SKM-1 (cell line): ENCODE measurements around the gene ARPC1B.
"Not testable (repeated sequence)": the region's sequence is repeated elsewhere in the genome, so short reads cannot be mapped to it uniquely, and the experiment has no call there.

Experiments
- DNase-seq: peaks from one replicate; lab custom pipeline; 2025; ENCODE audit not compliant: unreplicated experiment; lab: John Stamatoyannopoulos, UW

Gene ARPC1B

DNA sequence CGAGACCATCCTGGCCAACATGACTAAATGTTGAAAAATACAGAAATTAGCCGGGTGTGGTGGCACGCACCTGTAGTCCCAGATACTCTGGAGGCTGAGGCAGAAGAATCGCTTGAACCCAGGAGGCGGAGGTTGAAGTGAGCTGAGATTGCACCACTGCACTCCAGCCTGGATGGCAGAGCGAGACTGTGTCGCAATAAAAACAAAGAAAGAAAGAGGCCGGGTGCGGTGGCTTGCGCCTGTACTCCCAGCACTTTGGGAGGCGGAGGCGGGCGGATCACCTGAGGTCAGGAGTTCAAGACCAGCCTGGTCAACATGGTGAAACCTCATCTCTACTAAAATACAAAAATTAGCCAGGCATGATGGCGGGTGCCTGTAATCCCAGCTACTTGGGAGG lies 12.7 kb downstream of the ARPC1B start:
- not testable (repeated sequence) for DNase-seq

DNA sequence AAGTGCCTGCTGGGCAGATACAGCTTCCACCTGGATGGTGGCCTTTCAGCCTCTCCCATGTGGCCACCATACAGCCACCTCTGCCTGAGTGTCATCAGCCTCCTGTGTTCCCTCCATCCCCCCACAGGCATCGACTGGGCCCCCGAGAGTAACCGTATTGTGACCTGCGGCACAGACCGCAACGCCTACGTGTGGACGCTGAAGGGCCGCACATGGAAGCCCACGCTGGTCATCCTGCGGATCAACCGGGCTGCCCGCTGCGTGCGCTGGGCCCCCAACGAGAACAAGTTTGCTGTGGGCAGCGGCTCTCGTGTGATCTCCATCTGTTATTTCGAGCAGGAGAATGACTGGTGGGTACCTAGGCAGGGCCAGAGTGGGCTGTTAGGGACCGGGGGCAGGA lies 13.4 kb downstream of the ARPC1B start:
- no peak for DNase-seq

DNA sequence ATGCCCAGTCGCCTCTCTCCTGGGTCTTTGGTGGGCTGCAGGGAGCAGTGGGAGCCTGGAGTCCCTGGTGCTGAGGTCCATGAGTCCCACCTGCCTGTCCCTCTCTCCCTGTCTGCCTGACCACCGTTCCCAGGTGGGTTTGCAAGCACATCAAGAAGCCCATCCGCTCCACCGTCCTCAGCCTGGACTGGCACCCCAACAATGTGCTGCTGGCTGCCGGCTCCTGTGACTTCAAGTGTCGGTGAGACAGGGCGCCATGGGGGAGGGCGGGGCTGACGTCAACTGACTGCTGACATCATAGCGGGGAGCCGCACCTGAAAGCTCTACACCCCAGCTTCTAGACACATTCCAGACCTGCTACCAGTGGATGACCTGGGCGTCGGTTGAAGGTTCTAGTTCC lies 15.2 kb downstream of the ARPC1B start:
- DNase-seq = no peak

DNA sequence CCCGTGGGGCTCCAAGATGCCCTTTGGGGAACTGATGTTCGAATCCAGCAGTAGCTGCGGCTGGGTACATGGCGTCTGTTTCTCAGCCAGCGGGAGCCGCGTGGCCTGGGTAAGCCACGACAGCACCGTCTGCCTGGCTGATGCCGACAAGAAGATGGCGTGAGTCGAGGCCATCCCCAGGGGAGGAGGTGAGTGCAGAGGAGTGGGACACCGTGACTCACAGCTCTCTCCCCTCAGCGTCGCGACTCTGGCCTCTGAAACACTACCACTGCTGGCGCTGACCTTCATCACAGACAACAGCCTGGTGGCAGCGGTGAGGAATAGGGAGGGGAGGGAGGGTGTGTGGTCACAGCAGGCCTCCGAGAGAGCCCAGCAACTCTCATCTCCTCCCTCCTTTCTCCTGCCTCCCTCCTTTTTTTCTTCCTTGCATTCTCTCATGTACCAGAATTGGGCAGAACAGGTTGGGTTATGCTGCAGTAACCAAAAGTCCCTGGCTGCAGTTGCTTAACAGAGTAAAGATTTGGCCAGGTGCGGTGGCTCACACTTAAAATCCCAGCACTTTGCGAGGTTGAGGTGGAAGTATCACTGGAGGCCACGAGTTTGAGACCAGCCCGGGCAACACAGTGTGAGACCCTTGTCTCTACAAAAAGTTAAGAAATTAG lies 16.5 kb downstream of the ARPC1B start:
- DNase-seq = no peak

DNA sequence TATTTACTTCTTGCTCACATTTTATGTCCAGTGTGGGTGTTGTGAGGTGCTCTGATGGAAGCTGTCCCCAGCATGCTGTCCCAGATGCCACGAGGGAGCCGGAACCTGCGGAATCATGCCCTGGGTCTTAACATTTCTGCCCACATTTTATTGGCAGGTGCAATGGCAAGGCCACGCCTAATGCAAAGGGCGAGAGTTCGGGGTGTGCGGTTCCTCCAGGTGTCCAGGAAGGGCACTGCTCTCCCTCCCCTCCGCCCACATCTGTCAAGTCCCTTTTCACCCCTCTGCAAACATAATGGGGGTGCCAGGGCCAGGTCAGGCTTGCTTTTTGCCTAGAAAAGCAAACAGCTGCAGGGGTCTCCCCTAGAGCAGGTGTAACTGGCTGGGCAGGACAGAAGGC lies 17.5 kb downstream of the ARPC1B start:
- no peak for DNase-seq

DNA sequence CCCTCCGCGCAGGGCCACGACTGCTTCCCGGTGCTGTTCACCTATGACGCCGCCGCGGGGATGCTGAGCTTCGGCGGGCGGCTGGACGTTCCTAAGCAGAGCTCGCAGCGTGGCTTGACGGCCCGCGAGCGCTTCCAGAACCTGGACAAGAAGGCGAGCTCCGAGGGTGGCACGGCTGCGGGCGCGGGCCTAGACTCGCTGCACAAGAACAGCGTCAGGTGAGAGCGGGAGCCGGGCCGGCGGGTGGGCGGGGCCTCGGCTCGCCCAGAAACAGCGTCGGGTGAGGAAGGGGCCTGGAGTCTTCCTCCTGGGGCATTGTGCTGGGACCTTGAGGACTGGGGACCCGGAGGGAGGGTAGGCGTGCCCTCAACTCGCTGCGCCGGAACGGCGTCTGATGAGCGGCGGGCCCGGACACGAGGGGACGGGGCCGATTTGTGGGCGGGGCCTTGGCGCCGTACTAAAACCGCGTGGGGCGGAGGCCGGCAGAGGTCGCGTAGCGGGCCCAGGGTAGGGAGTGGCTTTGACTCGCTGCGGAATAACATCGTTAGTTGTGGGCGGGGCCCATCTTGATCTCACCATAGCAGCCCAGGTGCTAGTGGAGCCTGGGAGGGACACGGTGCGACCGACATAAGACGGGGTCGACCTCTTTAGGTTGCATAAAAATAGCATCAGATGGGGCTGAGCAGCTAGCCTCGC lies 18.3 kb downstream of the ARPC1B start:
- no peak for DNase-seq

DNA sequence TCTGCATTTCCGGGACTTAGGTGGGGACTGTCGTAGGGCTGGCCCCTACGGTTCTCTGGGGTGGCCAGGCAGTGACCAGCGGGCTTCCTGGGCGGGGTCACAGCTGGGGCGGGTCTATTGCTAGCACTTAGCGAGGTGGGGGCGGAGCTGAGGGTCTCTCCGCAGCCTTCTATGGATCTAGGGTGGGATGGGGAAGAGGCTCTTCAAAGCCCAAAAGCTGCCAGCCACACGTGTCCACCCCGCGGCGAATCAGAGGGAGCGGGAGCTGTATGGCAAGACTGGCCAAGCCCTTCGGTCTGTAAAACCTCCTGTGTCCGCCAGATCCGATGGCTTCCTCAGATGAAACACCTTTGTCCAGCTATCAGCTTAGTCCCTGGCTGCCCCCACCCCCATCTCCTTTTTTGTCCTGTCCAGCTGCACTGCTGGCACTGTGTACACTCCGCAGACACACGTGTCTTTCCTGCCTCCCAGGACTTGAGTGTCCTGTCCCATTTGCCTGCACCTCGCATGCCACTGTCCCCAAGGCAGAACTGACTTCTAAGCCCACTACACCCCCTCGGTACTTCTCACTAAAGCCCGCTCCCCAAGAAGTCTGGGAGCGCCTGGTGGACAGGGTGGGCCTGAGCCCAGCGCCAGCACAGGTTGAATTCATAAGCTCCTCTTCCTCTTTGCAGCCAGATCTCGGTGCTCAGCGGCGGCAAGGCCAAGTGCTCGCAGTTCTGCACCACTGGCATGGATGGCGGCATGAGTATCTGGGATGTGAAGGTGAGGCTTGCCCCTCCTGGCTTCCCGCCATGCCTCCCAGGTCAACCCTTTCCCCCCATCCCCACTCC lies 19.0 kb downstream of the ARPC1B start:
- DNase-seq = no peak

DNA sequence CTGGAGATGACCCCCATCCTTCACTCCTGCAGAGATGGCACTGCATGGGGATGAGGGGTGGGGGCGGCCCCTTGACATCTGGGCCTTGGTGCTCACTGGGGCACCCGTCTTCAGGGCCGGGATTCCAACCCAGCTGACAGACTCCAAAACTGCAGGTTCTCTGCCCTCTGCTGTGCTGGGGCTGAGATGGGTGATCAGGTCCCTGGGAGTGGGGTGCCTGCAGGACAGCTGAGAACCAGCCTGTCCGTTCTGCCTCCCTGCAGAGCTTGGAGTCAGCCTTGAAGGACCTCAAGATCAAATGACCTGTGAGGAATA lies 19.6 kb downstream of the ARPC1B start:
- DNase-seq = no peak

DNA sequence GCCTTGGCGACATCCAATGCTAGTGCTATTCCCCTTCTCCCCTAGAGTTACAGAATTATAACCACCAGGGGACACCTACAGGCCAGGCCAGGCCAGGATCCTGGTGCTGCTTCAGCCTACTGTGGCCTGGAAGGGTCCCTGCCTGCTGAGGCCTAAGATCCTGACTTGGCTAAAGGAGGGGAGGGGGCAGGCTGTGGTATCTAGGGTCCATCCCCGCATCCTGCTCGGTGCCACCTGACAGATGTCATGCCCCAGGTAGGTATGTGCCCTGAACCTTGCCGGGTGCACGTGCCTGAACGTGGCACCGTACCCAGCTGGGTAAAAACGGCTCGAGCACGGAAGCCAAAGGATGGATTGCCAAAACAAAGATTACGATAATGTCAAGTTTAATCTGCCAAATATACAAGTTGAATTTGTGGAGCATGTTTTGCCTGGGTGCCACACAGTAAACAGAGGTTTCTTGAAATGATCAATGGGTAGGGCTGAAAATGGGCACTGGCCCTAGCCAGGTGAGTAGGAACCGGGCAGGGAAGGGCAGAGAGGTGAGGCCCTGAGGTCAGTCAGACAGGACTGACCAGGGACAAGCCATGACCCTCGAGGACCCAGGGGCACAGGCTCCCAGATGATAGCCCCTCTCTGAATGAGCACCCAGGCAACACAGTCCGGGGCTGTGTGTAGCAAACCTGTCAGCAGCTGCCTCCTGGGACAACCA lies 21.2 kb downstream of the ARPC1B start:
- no peak for DNase-seq

DNA sequence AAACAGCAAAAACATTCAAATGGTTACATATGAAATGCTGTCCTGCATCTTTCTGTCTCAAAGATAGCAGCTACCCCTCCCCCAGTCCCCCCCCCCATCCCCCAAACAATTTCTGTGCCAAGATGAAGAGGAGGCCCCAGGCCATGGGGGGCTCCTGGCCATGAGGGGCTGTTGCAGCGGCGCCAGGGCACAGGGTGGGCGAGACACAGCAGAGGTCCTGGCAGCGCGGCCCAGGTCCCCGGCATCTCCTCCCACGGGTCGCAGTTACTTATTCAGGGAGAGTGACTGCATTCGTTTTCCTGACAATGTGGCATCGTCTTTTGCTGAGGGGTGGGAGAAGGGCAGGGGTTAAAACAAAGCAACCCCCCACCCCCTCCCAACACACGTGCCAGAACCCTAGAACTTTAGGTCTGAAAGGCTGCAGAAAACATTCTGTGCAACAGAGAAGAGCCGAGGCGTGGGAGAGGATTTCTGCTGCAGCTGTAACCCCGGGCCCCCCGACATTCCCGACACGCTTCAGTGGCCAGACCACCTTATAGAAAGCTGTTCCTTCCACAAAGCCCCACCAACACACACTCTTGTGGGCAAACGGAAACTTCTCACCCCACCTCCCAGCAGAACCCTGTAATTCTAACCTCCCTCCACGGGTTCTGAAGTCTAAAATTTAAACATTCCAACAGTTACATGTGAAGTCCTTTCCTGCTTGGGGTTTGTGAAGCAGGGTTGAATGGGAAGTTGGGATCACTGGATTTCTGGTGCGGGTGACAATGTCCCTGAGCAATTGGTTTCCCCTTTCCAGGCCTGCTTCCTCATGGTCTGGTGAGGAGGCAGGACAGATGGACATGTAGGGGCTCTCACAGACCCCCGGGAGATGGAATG lies 22.1 kb downstream of the ARPC1B start:
- DNase-seq = no peak

DNA sequence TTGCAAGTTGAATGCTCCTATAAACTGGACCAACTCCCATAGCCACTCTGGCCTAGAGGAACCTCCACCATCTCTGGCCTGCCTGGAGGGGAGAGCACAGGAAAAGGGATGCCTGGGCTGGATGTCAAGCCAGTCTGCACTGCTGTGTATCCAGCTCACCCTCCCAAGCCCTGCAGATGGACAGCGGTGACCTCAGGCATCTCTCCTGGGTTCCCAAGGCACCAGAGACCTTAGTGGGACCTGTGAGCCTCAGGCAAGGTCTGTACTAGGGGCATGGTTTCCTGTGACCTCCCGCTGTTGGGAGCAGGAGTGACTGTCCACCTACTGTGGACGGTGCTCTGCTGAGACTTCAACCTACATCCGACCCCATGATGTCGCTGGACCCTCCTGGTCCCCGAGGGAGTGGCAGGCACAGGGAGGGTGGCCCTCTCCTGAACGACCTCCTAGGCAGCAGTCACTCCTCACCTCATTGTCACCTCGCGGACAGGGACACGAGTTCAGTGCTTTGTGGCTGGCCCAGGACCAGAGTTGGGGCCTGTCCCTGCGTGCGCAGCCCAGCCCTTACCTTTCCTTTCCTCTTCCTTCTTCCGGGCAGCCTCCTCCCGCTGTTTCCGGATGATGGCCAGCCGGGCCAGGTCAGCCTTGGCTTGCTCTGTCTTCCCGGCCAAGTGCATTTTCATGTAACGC lies 22.9 kb downstream of the ARPC1B start:
- no peak for DNase-seq

DNA sequence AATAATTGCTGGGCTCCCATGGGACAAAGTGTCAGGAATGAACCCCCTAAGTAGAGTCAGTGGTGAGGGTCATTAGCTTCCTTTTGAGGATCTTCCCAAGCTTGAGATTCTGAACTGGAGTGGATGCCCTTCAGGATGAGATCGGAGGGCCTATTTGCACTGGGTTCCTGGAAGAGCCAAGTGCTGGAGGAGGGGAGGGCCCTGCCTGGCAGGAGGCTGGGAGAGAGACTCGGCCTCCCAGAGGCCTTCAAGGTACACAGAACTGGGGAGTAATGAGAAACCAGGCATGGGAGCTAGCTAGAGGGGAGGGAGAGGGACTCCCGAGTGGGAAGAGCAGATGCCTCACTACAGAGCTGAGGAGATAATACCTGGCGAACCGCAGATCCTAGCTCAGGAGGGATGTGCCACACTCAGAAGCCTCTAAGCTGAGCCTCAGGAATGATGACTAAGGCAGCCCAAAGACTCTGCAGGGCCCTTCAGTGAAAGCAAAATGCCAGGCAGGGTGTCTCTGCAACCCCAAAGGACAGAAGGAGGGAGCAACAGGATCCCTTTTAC lies 24.4 kb downstream of the ARPC1B start:
- DNase-seq = no peak

DNA sequence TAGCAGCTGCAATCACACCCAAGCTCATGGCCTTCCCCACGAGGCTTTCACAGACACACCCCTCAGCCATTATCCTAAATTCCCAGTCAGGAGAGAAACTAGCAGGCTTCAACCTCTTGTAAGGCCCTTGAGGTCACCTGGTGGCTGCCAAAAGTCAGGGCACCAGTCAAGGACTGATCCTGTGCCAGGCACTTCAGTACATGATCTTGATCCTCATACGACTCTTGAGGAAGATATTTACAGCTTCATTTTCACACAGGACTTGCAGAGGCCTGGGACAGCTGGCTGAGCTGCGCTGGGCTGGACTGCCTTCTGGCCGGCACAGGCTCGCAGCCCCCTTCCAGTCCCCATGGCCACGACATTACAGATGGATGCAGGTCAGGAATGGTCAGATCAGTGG lies 25.1 kb downstream of the ARPC1B start:
- DNase-seq = no peak

DNA sequence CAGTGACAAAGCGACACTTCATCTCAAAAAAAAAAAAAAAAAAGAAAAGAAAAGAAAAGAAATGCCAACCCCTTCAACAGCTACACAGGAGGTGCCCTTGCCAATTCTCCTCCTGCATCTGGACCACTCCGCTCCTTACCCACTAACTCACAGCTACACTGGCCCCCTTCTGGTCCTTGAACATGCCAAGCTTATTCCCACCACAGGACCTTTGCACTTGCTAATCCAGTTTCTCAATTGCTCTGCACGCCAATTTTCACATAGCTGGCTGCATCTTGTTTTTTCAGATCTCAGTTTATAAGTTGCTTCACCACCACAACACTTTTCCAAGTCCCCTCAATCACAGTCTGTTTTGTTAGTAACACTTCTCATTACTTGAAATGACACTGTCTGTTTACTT lies 28.3 kb downstream of the ARPC1B start:
- no peak for DNase-seq

DNA sequence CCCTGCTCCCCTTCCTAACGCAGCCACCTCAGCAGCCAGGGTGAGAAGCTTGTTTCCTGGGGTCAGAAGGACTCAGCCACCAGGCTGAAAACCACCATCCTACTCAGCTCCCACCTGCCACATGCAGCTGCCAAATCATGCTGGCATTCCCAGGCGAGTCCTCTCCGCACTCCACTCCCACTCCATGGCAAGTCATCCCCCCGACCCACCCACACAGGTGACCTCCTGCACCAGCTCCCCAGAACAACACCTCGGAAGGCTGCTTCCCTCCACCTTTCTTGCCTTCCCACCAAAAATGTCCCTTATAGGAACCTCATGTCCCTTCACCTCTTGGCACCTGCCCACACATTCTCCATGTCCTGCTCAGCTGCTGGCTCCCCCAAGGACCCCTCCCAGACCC lies 29.2 kb downstream of the ARPC1B start:
- DNase-seq = no peak

DNA sequence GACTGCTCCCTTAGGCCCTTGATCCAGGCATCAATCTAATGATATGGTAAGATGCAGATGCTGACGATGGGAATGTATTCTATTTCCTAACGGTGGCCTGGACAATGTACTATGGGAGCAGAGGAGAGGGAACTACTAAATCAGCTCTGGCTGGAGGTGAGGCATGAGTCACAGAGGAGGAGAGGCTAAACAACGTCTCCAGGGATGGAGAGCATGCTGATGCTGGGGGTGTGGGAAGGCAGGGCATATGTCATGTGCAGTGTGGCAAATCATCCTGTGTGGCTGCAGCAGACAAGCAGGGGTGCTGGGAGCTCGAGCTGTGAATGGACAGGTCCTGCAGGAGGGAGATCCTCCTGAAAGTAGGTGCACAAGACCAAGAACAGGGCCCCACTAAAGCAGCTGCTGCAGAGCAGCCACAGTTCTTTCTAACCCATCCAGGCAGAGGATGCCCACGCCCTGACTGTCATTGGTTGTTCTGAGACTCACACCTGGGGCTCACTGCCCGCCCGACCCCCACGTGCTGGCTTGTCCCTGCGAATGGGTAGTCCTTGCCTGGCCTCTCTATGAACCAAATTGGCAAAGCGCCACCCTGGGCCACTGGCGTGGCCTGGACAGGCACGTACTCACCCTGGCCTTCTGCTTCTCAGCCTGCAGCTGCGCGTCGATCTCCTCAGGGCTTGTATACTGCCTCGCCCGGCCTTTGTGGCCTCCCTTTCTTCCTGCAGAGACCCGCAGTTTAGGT lies 29.9 kb downstream of the ARPC1B start:
- no peak for DNase-seq

DNA sequence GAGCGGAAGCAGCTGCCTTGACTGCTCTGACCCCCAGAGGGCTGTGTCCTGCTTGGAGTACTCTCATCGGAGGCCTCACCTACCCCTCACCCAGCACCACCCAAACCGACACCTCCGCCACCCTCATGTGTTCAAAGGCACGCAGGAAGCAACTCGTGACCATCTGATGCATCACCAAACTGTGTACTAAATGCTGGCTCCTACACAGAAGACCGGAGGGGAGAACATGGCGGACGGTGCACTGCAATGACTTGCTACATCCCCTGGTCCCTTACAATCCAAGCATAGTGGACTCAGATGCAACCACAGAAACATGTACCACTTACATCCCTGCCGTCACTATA lies 30.4 kb downstream of the ARPC1B start:
- no peak for DNase-seq

DNA sequence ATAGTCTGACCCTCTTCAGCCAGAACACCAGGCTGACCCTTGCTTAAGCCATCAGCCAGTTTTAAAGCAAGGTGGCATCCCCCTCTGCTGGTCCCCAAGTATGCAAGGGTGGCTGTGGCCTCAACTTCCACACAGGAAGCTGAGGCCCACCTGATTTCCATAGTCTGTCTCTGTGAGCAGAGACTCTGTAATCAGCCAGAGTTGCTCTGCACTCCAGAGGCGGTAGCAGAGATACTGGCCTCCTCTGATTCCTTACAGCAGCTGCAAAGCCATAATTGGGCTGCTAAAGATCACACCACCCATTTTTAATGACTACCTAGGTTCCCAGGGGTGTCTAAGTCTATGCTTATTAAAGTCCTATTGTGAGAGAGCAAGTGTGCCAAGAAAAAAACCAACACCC lies 32.0 kb downstream of the ARPC1B start:
- DNase-seq = no peak

DNA sequence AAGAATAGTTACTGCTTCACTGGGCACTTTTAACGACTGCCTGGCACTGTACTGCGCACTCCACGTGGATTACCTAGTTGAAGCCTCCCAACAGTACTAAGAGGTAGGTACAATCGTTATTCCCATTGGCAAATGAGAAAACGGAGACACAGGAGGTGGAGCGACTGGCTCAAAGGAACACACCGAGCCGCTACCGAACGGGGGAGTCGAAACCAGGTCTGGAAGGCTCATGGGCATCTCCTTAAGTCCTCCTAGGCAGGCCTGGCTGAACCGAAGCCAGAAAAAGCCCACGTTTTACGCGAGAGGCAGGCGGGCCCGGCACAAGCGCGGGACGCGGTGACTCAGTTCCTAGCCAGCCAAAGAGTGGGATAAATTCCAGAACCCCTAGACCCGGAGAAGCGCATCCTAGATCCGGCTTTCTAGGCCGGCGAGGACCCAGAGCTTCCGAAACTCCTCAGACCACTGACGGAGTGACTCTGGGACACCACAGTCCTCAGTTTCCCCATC lies 33.4 kb downstream of the ARPC1B start:
- DNase-seq = no peak
